Keratinocyte (primary cell): ENCODE results near the gene CARMIL3. TPM values are rescaled to one million over a fixed set of nuclear protein-coding genes. Genes with fewer than 3 reads are reported as not detected.

ENCODE experiments used
- DNase-seq: peaks from one replicate; pipeline ENCODE4 v3.0.0-alpha.2; 2011; ENCODE audit warnings: low read depth, missing footprints, low spot score
- FAIRE-seq: peaks from 2 replicates; lab custom pipeline; 2011; peaks lifted over from hg19 to GRCh38; lab: Jason Lieb, UNC
- H2AFZ ChIP-seq: 2 replicates; pipeline ENCODE4 v1.6.0; 2012; ENCODE audit warnings: low read length, control low read depth, inconsistent platforms; ENCODE audit not compliant: control insufficient read depth
- H3K27ac ChIP-seq: 2 replicates; pipeline ENCODE4 v1.5.1; 2011; ENCODE audit warnings: low read length; ENCODE audit not compliant: control insufficient read depth, insufficient read depth
- H3K27me3 ChIP-seq: 3 replicates; pipeline ENCODE4 v1.6.0; 2011; ENCODE audit warnings: low read length; ENCODE audit not compliant: control insufficient read depth, insufficient read depth; ENCODE audit errors: extremely low read depth
- H3K36me3 ChIP-seq, 2 experiments: 2 replicates in 1 of 2; 3 replicates in 1 of 2; pipeline ENCODE4 v1.5.1; 2011; ENCODE audit warnings: low read length in 2 of 2, mild to moderate bottlenecking in 1 of 2; ENCODE audit not compliant: control insufficient read depth in 2 of 2, insufficient read depth in 2 of 2; ENCODE audit errors: extremely low read depth in 1 of 2
- H3K4me1 ChIP-seq: 3 replicates; pipeline ENCODE4 v1.5.1; 2011; ENCODE audit warnings: low read length; ENCODE audit not compliant: control insufficient read depth, insufficient read depth; ENCODE audit errors: extremely low read depth
- H3K4me2 ChIP-seq: 3 replicates; pipeline ENCODE4 v1.6.0; 2011; ENCODE audit warnings: low read depth, low read length; ENCODE audit not compliant: control insufficient read depth, insufficient read depth; ENCODE audit errors: extremely low read depth
- H3K4me3 ChIP-seq, 3 experiments: fragments of 200-600 bp in 1 of 3; sonication (generic) in 1 of 3; 2 replicates in 2 of 3; 3 replicates in 1 of 3; pipeline ENCODE4 v1.5.1; 2011 to 2016; ENCODE audit warnings: low read length in 3 of 3, mild to moderate bottlenecking in 3 of 3, control low read depth in 2 of 3, inconsistent platforms in 1 of 3, low read depth in 1 of 3, mixed read lengths in 1 of 3, mixed run types in 1 of 3, moderate library complexity in 1 of 3; ENCODE audit not compliant: control insufficient read depth in 2 of 3, insufficient read depth in 2 of 3; ENCODE audit errors: extremely low read depth in 1 of 3
- H3K79me2 ChIP-seq: 2 replicates; pipeline ENCODE4 v1.6.0; 2012; ENCODE audit warnings: low read length; ENCODE audit not compliant: control insufficient read depth, insufficient read depth
- H3K9ac ChIP-seq: 3 replicates; pipeline ENCODE4 v1.6.0; 2011; ENCODE audit warnings: low read length; ENCODE audit not compliant: control insufficient read depth, insufficient read depth; ENCODE audit errors: extremely low read depth
- H3K9me1 ChIP-seq: 3 replicates; pipeline ENCODE4 v1.6.0; 2011; ENCODE audit warnings: low read length; ENCODE audit not compliant: control insufficient read depth, insufficient read depth; ENCODE audit errors: extremely low read depth
- H3K9me3 ChIP-seq: 2 replicates; pipeline ENCODE4 v1.5.1; 2012; ENCODE audit warnings: low read depth, low read length; ENCODE audit not compliant: control insufficient read depth
- H4K20me1 ChIP-seq: 3 replicates; pipeline ENCODE4 v1.6.0; 2011; ENCODE audit warnings: low read length; ENCODE audit not compliant: control insufficient read depth, insufficient read depth; ENCODE audit errors: extremely low read depth
- CTCF ChIP-seq, 3 experiments: IDR thresholded peaks in 1 of 3; conservative IDR thresholded peaks in 1 of 3; optimal IDR thresholded peaks in 1 of 3; 2 replicates in 2 of 3; 3 replicates in 1 of 3; pipeline versions ENCODE3 to v1.5.1; 2011; ENCODE audit warnings: low read length in 3 of 3, mild to moderate bottlenecking in 3 of 3, moderate library complexity in 2 of 3, control low read depth in 1 of 3, inconsistent platforms in 1 of 3; ENCODE audit not compliant: insufficient read depth in 2 of 3; ENCODE audit errors: extremely low read depth in 1 of 3
- EZH2 ChIP-seq: IDR thresholded peaks from one replicate; pipeline ENCODE4 v1.6.1; 2012; ENCODE audit warnings: inconsistent platforms, mild to moderate bottlenecking, low read length, moderate library complexity
- dilution Hi-C: fragments of 300-500 bp; cut with MboI; formaldehyde crosslinking; loops from one replicate; pipeline ENCODE4 v1.7.0; 2020; ENCODE audit warnings: low sequenced_read_pairs; ENCODE audit not compliant: extremely low pct_ligation_motif_present
- polyA plus RNA-seq, 5 experiments: library from polyadenylated mRNA; depleted of rRNA in 3 of 5; stranded (reverse) in 3 of 5; stranded (forward) in 1 of 5; unstranded in 1 of 5; fragments of >200 nt; gene quantifications; 1 replicate in 1 of 5; 2 replicates in 3 of 5; 3 replicates in 1 of 5; pipeline versions ENCODE4 v1.2.1 to v1.2.3, GENCODE V29; 2011 to 2012; ENCODE audit warnings: missing spikeins in 2 of 5, low read depth in 1 of 5, low replicate concordance in 1 of 5

Gene CARMIL3
- polyA plus RNA-seq, 1 donor (not counting 4 experiments of a cell fraction or from before 2014, with no cell fraction given): 0.12 TPM

DNA sequence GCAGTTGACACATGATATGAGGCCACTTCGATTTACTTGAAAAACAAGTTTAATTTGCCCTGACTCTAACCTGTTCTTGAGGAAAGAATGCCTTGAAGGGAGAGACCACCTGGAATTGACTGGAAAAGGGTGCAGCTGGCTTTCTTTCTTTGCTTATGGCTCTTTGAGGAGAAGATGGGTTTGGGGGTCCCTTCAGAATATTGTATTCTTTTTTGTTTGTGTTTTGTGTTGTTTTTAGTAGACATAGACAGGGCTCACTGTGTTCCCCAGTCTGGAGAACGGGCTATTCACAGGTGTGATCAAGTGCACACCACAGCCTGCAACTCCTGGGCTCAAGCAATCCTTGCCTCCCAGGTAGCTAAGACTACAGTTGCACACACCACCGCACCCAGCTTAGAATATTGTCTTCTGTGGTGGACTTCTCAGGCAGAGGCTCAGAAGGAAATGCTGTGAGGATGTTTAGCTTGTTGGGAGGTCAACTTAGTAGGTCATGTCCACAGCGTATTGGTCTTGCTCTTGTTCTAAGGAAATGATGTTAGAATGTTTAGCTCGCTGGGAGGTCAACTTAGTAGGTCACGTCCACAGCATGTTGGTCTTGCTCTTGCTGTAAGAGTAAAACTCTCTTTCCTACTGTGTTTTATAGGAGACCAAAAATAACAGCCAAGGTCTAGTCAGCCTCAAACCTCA lies 64.5 kb downstream of the CARMIL3 start:
- no peaks in the 10 kb centered on the region for H3K79me2 ChIP-seq
- H3K27me3 ChIP-seq: no peaks in the 10 kb centered on the region
- no peak for FAIRE-seq
- no peak overlapping the region for H2AFZ ChIP-seq
- H3K9ac ChIP-seq: peak overlapping the region; percentile 90
- H4K20me1 ChIP-seq: no peaks in the 10 kb centered on the region
- peaks cover 15% of the 10 kb centered on the region for H3K4me1 ChIP-seq
- H3K9me3 ChIP-seq: no peaks in the 10 kb centered on the region
- peak overlapping the region; percentile 71 for H3K4me2 ChIP-seq
- no peak for DNase-seq
- TF ChIP-seq CTCF (optimal IDR thresholded peaks at IDR 0.05 in 1 of 3, IDR thresholded peaks at IDR 0.05 in 1 of 3, conservative IDR thresholded peaks at IDR 0.05 in 1 of 3; ENCODE audit: extremely low read depth in 1 of 3, insufficient read depth in 2 of 3, low read length in 3 of 3) (no peak), EZH2 (no peak)
- H3K4me3 ChIP-seq: peak overlapping the region in 1 of 3 experiments; percentile 74
- no peaks in the 10 kb centered on the region for H3K9me1 ChIP-seq
- dilution Hi-C loops: no loop called here
- no peak overlapping the region for H3K27ac ChIP-seq
- peaks cover 19 to 30% of the 10 kb centered on the region in 2 experiments for H3K36me3 ChIP-seq

GRCh38 chr14:24117179-24117578 lies 65.4 kb downstream of the CARMIL3 start:
- Histone ChIP-seq H3K79me2 (no peaks in the 10 kb centered on the region), H3K4me1 (peaks cover 15% of the 10 kb centered on the region), H3K9me3 (no peaks in the 10 kb centered on the region), H3K27ac (no peak overlapping the region), H3K9me1 (no peaks in the 10 kb centered on the region), H2AFZ (no peak overlapping the region), H3K9ac (no peak overlapping the region), H3K4me3 (no peak overlapping the region), H4K20me1 (no peaks in the 10 kb centered on the region), H3K4me2 (no peak overlapping the region), H3K27me3 (no peaks in the 10 kb centered on the region), H3K36me3 (peaks cover 20 to 35% of the 10 kb centered on the region in 2 experiments)
- FAIRE-seq (no peak), DNase-seq (no peak)
- dilution Hi-C loops: no loop called here
- TF ChIP-seq CTCF (optimal IDR thresholded peaks at IDR 0.05 in 1 of 3, IDR thresholded peaks at IDR 0.05 in 1 of 3, conservative IDR thresholded peaks at IDR 0.05 in 1 of 3; ENCODE audit: extremely low read depth in 1 of 3, insufficient read depth in 2 of 3, low read length in 3 of 3): no peak
- TF ChIP-seq EZH2: no peak

Other genes with a start within 250 kb of the CARMIL3 start
- 21.2 to 28.3 TPM (median 22.8 TPM) in 3 replicates for gene DHRS4, start 98.2 kb upstream of the CARMIL3 start, polyA plus RNA-seq
- gene DHRS4L2, start 63.1 kb upstream of the CARMIL3 start, polyA plus RNA-seq: 16.3 to 22.8 TPM (median 18.1 TPM) in 3 replicates
- gene CPNE6, start 19.6 kb downstream of the CARMIL3 start, polyA plus RNA-seq: not detected in 3 replicates
- 16.6 to 22.9 TPM (median 19.1 TPM) in 3 replicates for gene PCK2, start 42.3 kb downstream of the CARMIL3 start, polyA plus RNA-seq
- 23.5 to 34.4 TPM (median 25.9 TPM) in 3 replicates for gene DCAF11, start 62.8 kb downstream of the CARMIL3 start, polyA plus RNA-seq
- gene NRL, start 62.9 kb downstream of the CARMIL3 start, polyA plus RNA-seq: 0.29 to 0.72 TPM (median 0.39 TPM) in 3 replicates
- 0.13 TPM in 1 of 3 replicates, not detected in the others for gene FITM1, start 78.7 kb downstream of the CARMIL3 start, polyA plus RNA-seq
- 46.7 to 176 TPM (median 75.1 TPM) in 3 replicates for gene PSME1, start 84.2 kb downstream of the CARMIL3 start, polyA plus RNA-seq
- gene EMC9, start 89.6 kb downstream of the CARMIL3 start, polyA plus RNA-seq: 9.5 to 14.2 TPM (median 11.0 TPM) in 3 replicates
- 156 to 161 TPM (median 158 TPM) in 3 replicates for gene PSME2, start 94.6 kb downstream of the CARMIL3 start, polyA plus RNA-seq
- gene RNF31, start 95.5 kb downstream of the CARMIL3 start, polyA plus RNA-seq: 17.4 to 23.0 TPM (median 19.8 TPM) in 3 replicates
- 117 to 126 TPM (median 117 TPM) in 3 replicates for gene IRF9, start 109.3 kb downstream of the CARMIL3 start, polyA plus RNA-seq
- gene REC8, start 120.1 kb downstream of the CARMIL3 start, polyA plus RNA-seq: 6.0 to 9.2 TPM (median 6.3 TPM) in 3 replicates
- 10.0 to 32.3 TPM (median 18.6 TPM) in 3 replicates for gene IPO4, start 136.8 kb downstream of the CARMIL3 start, polyA plus RNA-seq
- 19.2 to 56.6 TPM (median 38.2 TPM) in 3 replicates for gene TM9SF1, start 143.4 kb downstream of the CARMIL3 start, polyA plus RNA-seq
- gene TSSK4, start 153.7 kb downstream of the CARMIL3 start, polyA plus RNA-seq: 0.09 TPM in 1 of 3 replicates, not detected in the others
- gene CHMP4A, start 161.5 kb downstream of the CARMIL3 start, polyA plus RNA-seq: 48.0 to 86.6 TPM (median 54.5 TPM) in 3 replicates
- gene MDP1, start 164.1 kb downstream of the CARMIL3 start, polyA plus RNA-seq: 7.0 to 7.5 TPM (median 7.3 TPM) in 3 replicates
- 458 to 509 TPM (median 499 TPM) in 3 replicates for gene NEDD8, start 180.4 kb downstream of the CARMIL3 start, polyA plus RNA-seq
- gene GMPR2, start 180.9 kb downstream of the CARMIL3 start, polyA plus RNA-seq: 84.1 to 90.0 TPM (median 84.6 TPM) in 3 replicates
- gene TINF2, start 190.6 kb downstream of the CARMIL3 start, polyA plus RNA-seq: 43.5 to 107 TPM (median 54.3 TPM) in 3 replicates
- gene TGM1, start 211.2 kb downstream of the CARMIL3 start, polyA plus RNA-seq: 13.5 to 77.5 TPM (median 16.1 TPM) in 3 replicates
- gene RABGGTA, start 219.6 kb downstream of the CARMIL3 start, polyA plus RNA-seq: 29.0 to 47.2 TPM (median 40.9 TPM) in 3 replicates
- gene DHRS1, start 247.8 kb downstream of the CARMIL3 start, polyA plus RNA-seq: 65.1 to 130 TPM (median 75.0 TPM) in 3 replicates
- gene NOP9, start 247.8 kb downstream of the CARMIL3 start, polyA plus RNA-seq: 16.5 to 25.3 TPM (median 19.9 TPM) in 3 replicates